ENCODE measurements around the gene CRADD. TPM values are rescaled to one million over a fixed set of nuclear protein-coding genes. Genes with fewer than 3 reads are reported as not detected.

Gene CRADD
- total RNA-seq, 1 experiment from 2014 or later, result 10.1 TPM

DNA sequence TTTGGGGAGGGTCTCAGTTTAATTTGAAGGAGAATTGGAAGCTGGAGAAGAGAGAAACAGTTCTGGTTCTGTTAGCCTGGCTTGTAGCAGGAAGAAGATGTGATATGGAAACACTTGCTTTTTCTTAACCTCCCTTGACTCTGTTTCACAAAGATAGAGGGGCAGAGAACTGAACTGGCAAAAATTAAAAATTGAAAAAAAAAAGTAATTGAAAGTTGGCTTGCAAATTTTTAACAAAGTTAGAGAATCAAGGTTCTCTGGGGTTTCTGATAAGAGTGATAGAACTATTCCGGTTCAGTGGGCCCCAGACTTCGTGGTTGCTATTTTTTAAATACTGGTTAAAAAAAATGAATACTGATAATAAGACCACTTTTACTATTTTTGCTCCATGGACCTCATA, 2.8 kb downstream of the CRADD start:
- H3K27ac Mint-ChIP-seq (ENCODE audit: unreplicated experiment), result no peak overlapping the region
- no peak for DNase-seq
- CTCF ChIA-PET, result interaction anchor here (2.2 kb wide), 1 partner anchor 8 kb away, joined by 6 read pairs; no protein-coding TSS in a partner anchor
- H3K36me3 Mint-ChIP-seq (ENCODE audit: insufficient read depth, unreplicated experiment), result peaks cover 16% of the 10 kb centered on the region
- no peak overlapping the region for H3K4me3 Mint-ChIP-seq (ENCODE audit: low read depth, unreplicated experiment)
- TF ChIP-seq CTCF (IDR thresholded peaks at IDR 0.05; ENCODE audit: unreplicated experiment), result no peak
- no peaks in the 10 kb centered on the region for H3K4me1 Mint-ChIP-seq (ENCODE audit: low read depth, unreplicated experiment)
- H3K9me3 Mint-ChIP-seq (ENCODE audit: low read depth, unreplicated experiment), result no peaks in the 10 kb centered on the region
- no TSS peak for BruUV-seq (replicated peaks)
- no peaks in the 10 kb centered on the region for H3K27me3 Mint-ChIP-seq (ENCODE audit: unreplicated experiment)
- intact Hi-C loops (cut with micrococcal nuclease; ENCODE audit: unreplicated experiment), result no loop called here

DNA sequence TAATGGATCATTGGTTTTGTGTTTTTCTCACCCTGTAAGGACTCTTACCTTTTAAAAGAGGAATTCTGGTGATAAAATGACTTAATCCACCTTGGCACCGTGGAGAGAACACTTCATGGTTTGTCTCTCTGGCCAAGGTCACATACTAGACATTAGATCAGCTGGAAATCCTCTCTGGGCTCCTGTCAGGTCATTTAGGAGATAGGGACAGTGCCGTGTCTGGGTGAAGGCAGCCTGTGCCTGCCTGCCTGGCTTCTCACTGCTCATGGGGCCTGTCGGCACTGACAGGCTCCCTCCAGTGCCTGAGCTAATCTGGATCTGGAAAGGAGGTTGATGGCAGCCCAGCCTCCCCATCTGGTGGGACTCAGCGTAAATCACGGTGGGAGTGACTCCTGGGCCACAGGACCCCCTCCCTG, 5.7 kb downstream of the CRADD start:
- no TSS peak for BruUV-seq (replicated peaks)
- Mint-ChIP-seq H3K4me1 (ENCODE audit: low read depth, unreplicated experiment) (no peaks in the 10 kb centered on the region), H3K4me3 (ENCODE audit: low read depth, unreplicated experiment) (no peak overlapping the region), H3K27ac (ENCODE audit: unreplicated experiment) (no peak overlapping the region), H3K27me3 (ENCODE audit: unreplicated experiment) (no peaks in the 10 kb centered on the region), H3K9me3 (ENCODE audit: low read depth, unreplicated experiment) (no peaks in the 10 kb centered on the region), H3K36me3 (ENCODE audit: insufficient read depth, unreplicated experiment) (peaks cover 3% of the 10 kb centered on the region)
- CTCF ChIA-PET, result no interaction called here
- TF ChIP-seq CTCF (IDR thresholded peaks at IDR 0.05; ENCODE audit: unreplicated experiment), result no peak
- intact Hi-C loops (cut with micrococcal nuclease; ENCODE audit: unreplicated experiment), result no loop called here
- DNase-seq, result no peak

DNA sequence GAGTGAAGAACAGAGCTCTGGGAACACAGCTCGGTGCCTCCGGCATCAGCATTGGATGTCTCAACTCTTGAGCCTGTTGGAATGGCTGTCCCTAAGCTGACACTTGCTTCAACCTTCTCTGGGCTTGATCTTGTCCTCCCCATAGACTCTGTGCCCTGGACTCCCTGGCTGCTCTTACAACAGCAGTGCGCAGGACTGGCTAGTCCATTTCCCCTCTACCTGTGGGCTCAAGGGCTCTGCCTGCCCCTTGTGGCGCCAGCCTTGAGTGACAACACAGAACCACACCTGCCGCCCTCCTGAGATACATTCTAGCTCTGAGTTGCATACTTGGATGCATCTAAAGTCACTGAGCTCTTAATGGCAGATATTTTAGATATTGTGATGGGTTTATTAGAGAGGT, 6.2 kb downstream of the CRADD start:
- DNase-seq, result no peak
- no peaks in the 10 kb centered on the region for H3K9me3 Mint-ChIP-seq (ENCODE audit: low read depth, unreplicated experiment)
- no peak for TF ChIP-seq CTCF (IDR thresholded peaks at IDR 0.05; ENCODE audit: unreplicated experiment)
- H3K27ac Mint-ChIP-seq (ENCODE audit: unreplicated experiment), result no peak overlapping the region
- H3K4me1 Mint-ChIP-seq (ENCODE audit: low read depth, unreplicated experiment), result no peaks in the 10 kb centered on the region
- no peak overlapping the region for H3K4me3 Mint-ChIP-seq (ENCODE audit: low read depth, unreplicated experiment)
- H3K27me3 Mint-ChIP-seq (ENCODE audit: unreplicated experiment), result no peaks in the 10 kb centered on the region
- intact Hi-C loops (cut with micrococcal nuclease; ENCODE audit: unreplicated experiment), result no loop called here
- CTCF ChIA-PET, result no interaction called here
- no peaks in the 10 kb centered on the region for H3K36me3 Mint-ChIP-seq (ENCODE audit: insufficient read depth, unreplicated experiment)
- no TSS peak for BruUV-seq (replicated peaks)

DNA sequence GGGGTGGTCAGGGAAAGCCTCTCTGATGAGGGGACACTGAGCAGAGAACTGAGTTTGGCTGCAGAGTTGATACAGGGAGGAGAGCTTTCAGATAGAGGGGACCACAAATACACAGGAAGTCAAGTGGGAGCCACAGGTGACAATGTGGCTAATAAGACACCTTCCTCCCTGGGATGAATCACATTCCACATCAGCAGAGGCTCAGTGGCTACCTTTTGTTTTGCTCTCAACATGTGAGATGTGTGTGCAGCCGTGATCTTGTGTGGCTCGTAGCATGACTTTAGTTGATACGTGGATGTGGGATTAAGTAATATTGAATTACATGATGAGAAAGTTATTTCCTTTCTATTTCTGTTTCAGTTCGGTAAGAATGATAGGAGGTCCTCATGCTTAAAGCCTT, 7.5 kb downstream of the CRADD start:
- H3K36me3 Mint-ChIP-seq (ENCODE audit: insufficient read depth, unreplicated experiment), result no peaks in the 10 kb centered on the region
- no peaks in the 10 kb centered on the region for H3K4me1 Mint-ChIP-seq (ENCODE audit: low read depth, unreplicated experiment)
- intact Hi-C loops (cut with micrococcal nuclease; ENCODE audit: unreplicated experiment), result no loop called here
- DNase-seq, result no peak
- H3K27ac Mint-ChIP-seq (ENCODE audit: unreplicated experiment), result no peak overlapping the region
- H3K9me3 Mint-ChIP-seq (ENCODE audit: low read depth, unreplicated experiment), result no peaks in the 10 kb centered on the region
- no peak for TF ChIP-seq CTCF (IDR thresholded peaks at IDR 0.05; ENCODE audit: unreplicated experiment)
- BruUV-seq (replicated peaks), result no TSS peak
- CTCF ChIA-PET, result no interaction called here
- no peak overlapping the region for H3K4me3 Mint-ChIP-seq (ENCODE audit: low read depth, unreplicated experiment)
- no peaks in the 10 kb centered on the region for H3K27me3 Mint-ChIP-seq (ENCODE audit: unreplicated experiment)
